Body of pancreas (tissue), 4 donors: Measurements from ENCODE around the gene ACTL6B. TPM values are rescaled to one million over a fixed set of nuclear protein-coding genes. Genes with fewer than 3 reads are reported as not detected.

Experiments
- ATAC-seq: fragments of 150-250 bp; one replicate; pipeline ENCODE4 v1.9.1; 2016
- DNase-seq, 4 donors: peaks; one replicate each; pipeline ENCODE4 v3.0.0-alpha.2; 2019
- H3K27ac ChIP-seq, 4 donors: fragments of 200-600 bp; sonication (generic); 1 replicate in 3 of 4; 2 replicates in 1 of 4; pipeline versions ENCODE4 v1.5.1 to v1.6.1; 2016 to 2019; ENCODE audit warnings: mild to moderate bottlenecking in 1 of 4, mixed read lengths in 1 of 4, moderate library complexity in 1 of 4
- H3K27me3 ChIP-seq, 2 donors: fragments of 200-600 bp; sonication (generic); one replicate each; pipeline ENCODE4 v1.6.0; 2016; ENCODE audit warnings: mild to moderate bottlenecking in 1 of 2
- H3K36me3 ChIP-seq, 2 donors: fragments of 200-600 bp; sonication (generic); replicated peaks in 1 of 2; 2 replicates each; pipeline ENCODE4 v1.5.1; 2016; ENCODE audit warnings: low read depth in 2 of 2; ENCODE audit not compliant: insufficient read depth in 1 of 2
- H3K4me1 ChIP-seq: fragments of 200-600 bp; sonication (generic); one replicate; pipeline ENCODE4 v1.6.0; 2016
- H3K4me3 ChIP-seq, 2 donors: fragments of 200-600 bp; sonication (generic); 1 replicate in 1 of 2; 2 replicates in 1 of 2; pipeline ENCODE4 v1.5.1; 2016 to 2019
- H3K9me3 ChIP-seq, 3 donors: fragments of 200-600 bp; sonication (generic); 1 replicate in 2 of 3; 2 replicates in 1 of 3; pipeline ENCODE4 v1.5.1; 2016
- POLR2A ChIP-seq, 3 donors: fragments of 450-650 bp; IDR thresholded peaks; one replicate each; pipeline ENCODE4 v1.6.1; 2016; ENCODE audit warnings: antibody characterized with exemption in 3 of 3, mild to moderate bottlenecking in 2 of 3
- WGBS, 2 donors: methylation state at CpG; one replicate each; pipeline ENCODE4 v1.1.5; 2017; 5-methylcytosine and 5-hydroxymethylcytosine counted together
- intact Hi-C: fragments of 100-400 bp; cut with DNase I; formaldehyde crosslinking; loops from one replicate; pipeline ENCODE4 v1.15.1; 2023
- total RNA-seq, 2 donors: library from RNA; depleted of rRNA; stranded (reverse); fragments of >200 nt; gene quantifications; one replicate each; pipeline ENCODE4 v1.1.0, GENCODE V29; 2016
- TF ChIP-seq, protein P1 (sequence below), 7 experiments: fragments of 450-650 bp in 4 of 7; fragments of 200-600 bp in 3 of 7; sonication (generic) in 3 of 7; IDR thresholded peaks; one replicate each; pipeline ENCODE4 v1.5.1; 2016 to 2019; ENCODE audit warnings: antibody characterized with exemption in 7 of 7

The ACTL6B gene
- total RNA-seq, 2 donors from 2014 or later, result 0.52 TPM; not detected in 1

DNA sequence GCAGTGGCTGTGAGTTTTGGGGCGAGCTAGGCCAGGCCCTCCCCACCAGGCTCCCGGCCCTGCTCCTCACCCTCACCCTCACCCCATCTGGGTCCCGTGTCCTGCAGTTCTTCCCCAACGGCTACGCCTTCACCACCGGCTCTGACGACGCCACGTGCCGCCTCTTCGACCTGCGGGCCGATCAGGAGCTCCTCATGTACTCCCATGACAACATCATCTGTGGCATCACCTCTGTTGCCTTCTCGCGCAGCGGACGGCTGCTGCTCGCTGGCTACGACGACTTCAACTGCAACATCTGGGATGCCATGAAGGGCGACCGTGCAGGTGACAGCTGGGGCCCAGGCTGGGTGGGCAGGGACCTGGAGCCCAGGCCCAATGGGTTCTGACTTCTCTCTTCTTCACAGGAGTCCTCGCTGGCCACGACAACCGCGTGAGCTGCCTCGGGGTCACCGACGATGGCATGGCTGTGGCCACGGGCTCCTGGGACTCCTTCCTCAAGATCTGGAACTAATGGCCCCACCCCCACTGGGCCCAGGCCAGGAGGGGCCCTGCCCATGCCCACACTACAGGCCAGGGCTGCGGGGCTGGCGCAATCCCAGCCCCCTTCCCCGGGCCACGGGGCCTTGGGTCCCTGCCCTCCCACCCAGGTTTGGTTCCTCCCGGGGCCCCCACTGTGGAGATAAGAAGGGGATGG, 22.2 kb upstream of the ACTL6B start:
- 80 to 90% methylated on average over 23 to 35 of the region's 35 CpGs for WGBS, 2 donors
- Histone ChIP-seq H3K4me3 (no peak overlapping the region), H3K4me1 (peaks cover 8% of the 10 kb centered on the region), H3K27ac (no peak overlapping the region), H3K9me3 (no peaks in the 10 kb centered on the region), H3K27me3 (no peaks in the 10 kb centered on the region), H3K36me3 (peaks cover 16 to 34% of the 10 kb centered on the region in 2 donors)
- intact Hi-C loops, result no loop called here
- DNase-seq (no peak), ATAC-seq (no peak)
- TF ChIP-seq, protein P1, sequence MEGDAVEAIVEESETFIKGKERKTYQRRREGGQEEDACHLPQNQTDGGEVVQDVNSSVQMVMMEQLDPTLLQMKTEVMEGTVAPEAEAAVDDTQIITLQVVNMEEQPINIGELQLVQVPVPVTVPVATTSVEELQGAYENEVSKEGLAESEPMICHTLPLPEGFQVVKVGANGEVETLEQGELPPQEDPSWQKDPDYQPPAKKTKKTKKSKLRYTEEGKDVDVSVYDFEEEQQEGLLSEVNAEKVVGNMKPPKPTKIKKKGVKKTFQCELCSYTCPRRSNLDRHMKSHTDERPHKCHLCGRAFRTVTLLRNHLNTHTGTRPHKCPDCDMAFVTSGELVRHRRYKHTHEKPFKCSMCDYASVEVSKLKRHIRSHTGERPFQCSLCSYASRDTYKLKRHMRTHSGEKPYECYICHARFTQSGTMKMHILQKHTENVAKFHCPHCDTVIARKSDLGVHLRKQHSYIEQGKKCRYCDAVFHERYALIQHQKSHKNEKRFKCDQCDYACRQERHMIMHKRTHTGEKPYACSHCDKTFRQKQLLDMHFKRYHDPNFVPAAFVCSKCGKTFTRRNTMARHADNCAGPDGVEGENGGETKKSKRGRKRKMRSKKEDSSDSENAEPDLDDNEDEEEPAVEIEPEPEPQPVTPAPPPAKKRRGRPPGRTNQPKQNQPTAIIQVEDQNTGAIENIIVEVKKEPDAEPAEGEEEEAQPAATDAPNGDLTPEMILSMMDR (IDR thresholded peaks at IDR 0.05), result no peak
- no peak for TF ChIP-seq POLR2A (IDR thresholded peaks at IDR 0.05)

GRCh38 chr7:100677308-100678267, 21.3 kb upstream of the ACTL6B start:
- ATAC-seq, result no peak
- H3K27ac ChIP-seq, result peak overlapping the region in 1 of 4 donors; percentile 30
- no peaks in the 10 kb centered on the region for H3K9me3 ChIP-seq
- TF ChIP-seq, protein P1 (IDR thresholded peaks at IDR 0.05), result no peak
- no peak for TF ChIP-seq POLR2A (IDR thresholded peaks at IDR 0.05)
- no peak for DNase-seq
- H3K36me3 ChIP-seq, result peaks cover 16 to 28% of the 10 kb centered on the region in 2 donors
- peaks cover 14% of the 10 kb centered on the region for H3K4me1 ChIP-seq
- no peaks in the 10 kb centered on the region for H3K27me3 ChIP-seq
- 88 to 94% methylated on average over 23 to 36 of the region's 36 CpGs for WGBS, 2 donors
- H3K4me3 ChIP-seq, result no peak overlapping the region
- intact Hi-C loops, result no loop called here

DNA sequence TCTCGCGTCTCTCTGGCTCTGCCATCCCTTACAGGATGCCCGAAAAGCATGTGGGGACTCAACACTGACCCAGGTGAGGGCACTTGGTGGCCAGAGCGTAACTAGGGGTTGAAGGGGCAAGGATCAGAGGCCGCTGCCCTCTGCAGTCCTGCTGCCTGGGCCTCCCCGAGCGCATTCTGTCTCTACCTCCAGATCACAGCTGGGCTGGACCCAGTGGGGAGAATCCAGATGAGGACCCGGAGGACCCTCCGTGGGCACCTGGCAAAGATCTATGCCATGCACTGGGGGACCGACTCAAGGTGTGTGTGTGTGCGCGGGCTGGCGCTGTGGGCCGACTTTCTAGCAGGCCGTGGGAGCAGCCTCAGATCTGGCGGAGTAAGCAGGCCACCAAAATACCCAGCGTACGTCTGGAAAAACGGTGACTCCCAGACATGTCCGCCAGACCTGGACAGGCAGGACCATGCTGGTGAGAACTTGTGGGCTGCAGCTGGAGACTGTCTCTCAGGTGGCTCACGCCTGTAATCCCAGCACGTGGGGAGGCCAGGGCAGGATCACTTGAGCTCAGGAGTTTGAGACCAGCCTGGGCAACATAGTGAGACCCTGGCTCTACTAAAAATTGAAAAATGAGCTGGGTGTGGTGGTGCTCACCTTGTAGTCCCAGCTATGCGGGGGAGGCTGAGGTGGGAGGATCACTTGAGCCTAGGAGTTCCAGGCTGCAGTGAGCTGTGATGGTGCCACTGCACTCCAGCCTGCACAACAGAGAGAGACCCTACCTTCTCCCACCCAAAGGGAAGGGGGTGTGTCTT, 20.5 kb upstream of the ACTL6B start:
- peak overlapping the region; percentile 94 to 98 (median 96) for H3K27ac ChIP-seq
- H3K36me3 ChIP-seq, result peaks cover 11 to 23% of the 10 kb centered on the region in 2 donors
- peaks cover 14% of the 10 kb centered on the region for H3K4me1 ChIP-seq
- DNase-seq, result peak in 1 of 4 donors; percentile 22
- no peaks in the 10 kb centered on the region for H3K27me3 ChIP-seq
- H3K4me3 ChIP-seq, result no peak overlapping the region
- 69 to 80% methylated on average over 7 to 23 of the region's 23 CpGs for WGBS, 2 donors
- intact Hi-C loops, result no loop called here
- no peaks in the 10 kb centered on the region for H3K9me3 ChIP-seq
- TF ChIP-seq POLR2A (IDR thresholded peaks at IDR 0.05), result no peak
- TF ChIP-seq, protein P1 (IDR thresholded peaks at IDR 0.05), result no peak
- ATAC-seq, result no peak

- intact Hi-C loops, result no loop called here
- peak; percentile 3 for ATAC-seq
These were observed 19.5 kb upstream of the ACTL6B start for GRCh38 chr7:100675581-100676350.

More at GRCh38 chr7:100675581-100676350, 19.5 kb upstream of the ACTL6B start:
- peaks cover 14% of the 10 kb centered on the region for H3K4me1 ChIP-seq
- H3K36me3 ChIP-seq, result peaks cover 11 to 20% of the 10 kb centered on the region in 2 donors
- peak overlapping the region; percentile 94 to 98 (median 96) for H3K27ac ChIP-seq
- peak overlapping the region in 1 of 2 donors; percentile 96 for H3K4me3 ChIP-seq
- TF ChIP-seq, protein P1 (IDR thresholded peaks at IDR 0.05), result no peak
- peak in 2 of 3 donors; percentile 18 to 22 for TF ChIP-seq POLR2A (IDR thresholded peaks at IDR 0.05)
- H3K27me3 ChIP-seq, result no peaks in the 10 kb centered on the region
- no peaks in the 10 kb centered on the region for H3K9me3 ChIP-seq
- DNase-seq, result peak; percentile 65 to 84 (median 72)
- 0 to 6% methylated on average over 4 to 49 of the region's 59 CpGs for WGBS, 2 donors
